Erythroblast (primary cell): ENCODE results near the gene DHX38.

Experiments used
- GATA1 ChIP-seq: IDR thresholded peaks from 2 replicates; pipeline ENCODE4 v1.6.1; 2011; ENCODE audit warnings: low read depth, mild to moderate bottlenecking, control low read depth, low read length, moderate library complexity
- POLR2A ChIP-seq: IDR thresholded peaks from 2 replicates; pipeline ENCODE4 v1.6.1; 2011; ENCODE audit warnings: mild to moderate bottlenecking, low read length

DNA sequence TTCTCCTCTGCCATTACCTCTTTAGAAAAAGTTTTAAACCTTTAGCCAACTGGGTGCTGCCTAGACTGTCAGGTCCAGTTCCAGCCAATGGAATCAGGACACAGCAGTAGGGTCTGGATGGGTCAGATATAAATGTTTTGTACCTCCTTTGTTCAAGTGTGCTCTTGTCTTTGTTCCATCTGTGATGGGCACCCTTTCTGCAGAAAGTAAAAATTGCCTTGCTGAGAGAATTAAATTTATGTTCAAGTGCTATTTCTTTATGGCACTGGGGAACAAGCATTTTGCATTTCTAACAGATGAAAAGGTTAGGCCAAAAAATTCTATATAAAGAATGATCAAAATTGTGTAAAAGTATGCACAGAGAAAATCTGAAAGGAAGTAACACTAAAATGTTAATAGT is 44.5 kb upstream of the DHX38 start:
- no peak for TF ChIP-seq POLR2A
- TF ChIP-seq GATA1, result no peak
